ENCODE results near the gene AFMID.
"Not testable (repeated sequence)": the region's sequence is repeated elsewhere in the genome, so short reads cannot be mapped to it uniquely, and the experiment has no call there.

The AFMID gene

DNA sequence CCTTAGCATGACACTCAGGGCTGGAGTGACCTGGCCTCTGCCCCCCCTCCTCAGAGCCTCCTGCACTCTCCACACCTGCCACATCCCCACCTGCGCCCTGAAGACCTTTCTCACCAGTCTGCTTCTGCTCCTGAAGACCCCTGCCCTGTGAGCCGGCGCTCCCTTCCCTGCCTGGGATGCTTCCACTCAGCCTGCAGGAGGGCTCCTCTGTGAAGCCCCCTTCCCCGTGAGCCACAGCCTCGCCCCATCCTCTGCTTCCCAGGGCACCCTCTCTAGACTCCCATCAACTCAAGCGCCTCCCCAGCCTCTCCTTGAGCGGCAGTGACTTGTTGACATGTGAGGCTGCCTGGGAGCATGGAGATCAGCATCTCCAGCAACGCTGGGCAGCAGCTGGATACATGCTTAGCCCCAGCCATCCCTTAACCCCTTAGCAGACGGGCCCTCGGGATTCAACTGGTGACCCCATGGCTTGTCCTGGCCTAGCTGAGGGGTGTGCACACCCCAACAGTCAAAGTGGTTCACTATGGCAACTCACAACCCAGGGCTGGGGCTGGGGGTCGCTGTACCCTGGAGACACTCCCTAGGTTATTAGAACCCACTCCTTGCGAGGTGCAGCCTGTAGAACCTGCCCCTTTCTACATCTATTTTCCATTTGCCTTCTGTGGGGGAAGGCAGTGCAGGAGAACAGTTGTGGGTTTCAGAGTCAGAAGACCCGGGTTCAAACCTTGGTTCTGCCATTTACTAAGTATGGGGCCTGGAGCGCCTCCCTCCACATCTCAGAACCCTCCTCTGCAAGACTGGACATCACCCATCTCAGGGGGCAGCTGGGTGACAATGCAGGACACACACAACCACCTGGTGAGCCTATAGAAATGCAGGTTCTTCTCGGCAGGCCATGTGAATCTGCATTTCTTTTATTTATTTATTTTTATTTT, 65.8 kb downstream of the AFMID start:
- DNase-seq (ENCODE audit: insufficient read length, low spot score), result no peak

DNA sequence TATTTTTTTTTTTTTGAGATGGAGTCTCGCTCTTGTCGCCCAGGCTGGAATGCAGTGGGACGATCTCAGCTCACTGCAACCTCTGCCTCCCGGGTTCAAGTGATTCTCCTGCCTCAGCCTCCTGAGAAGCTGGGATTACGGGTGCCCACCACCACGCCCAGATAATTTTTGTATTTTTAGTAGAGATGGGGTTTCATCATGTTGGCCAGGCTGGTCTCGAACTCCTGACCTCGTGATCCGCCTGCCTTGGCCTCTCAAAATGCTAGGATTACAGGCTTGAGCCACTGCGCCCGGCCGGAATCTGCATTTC, 66.4 kb downstream of the AFMID start:
- DNase-seq (ENCODE audit: insufficient read length, low spot score); FAIRE-seq: not testable (repeated sequence)

More for the DNA sequence above, 65.8 kb downstream of the AFMID start:
- no peak for FAIRE-seq

DNA sequence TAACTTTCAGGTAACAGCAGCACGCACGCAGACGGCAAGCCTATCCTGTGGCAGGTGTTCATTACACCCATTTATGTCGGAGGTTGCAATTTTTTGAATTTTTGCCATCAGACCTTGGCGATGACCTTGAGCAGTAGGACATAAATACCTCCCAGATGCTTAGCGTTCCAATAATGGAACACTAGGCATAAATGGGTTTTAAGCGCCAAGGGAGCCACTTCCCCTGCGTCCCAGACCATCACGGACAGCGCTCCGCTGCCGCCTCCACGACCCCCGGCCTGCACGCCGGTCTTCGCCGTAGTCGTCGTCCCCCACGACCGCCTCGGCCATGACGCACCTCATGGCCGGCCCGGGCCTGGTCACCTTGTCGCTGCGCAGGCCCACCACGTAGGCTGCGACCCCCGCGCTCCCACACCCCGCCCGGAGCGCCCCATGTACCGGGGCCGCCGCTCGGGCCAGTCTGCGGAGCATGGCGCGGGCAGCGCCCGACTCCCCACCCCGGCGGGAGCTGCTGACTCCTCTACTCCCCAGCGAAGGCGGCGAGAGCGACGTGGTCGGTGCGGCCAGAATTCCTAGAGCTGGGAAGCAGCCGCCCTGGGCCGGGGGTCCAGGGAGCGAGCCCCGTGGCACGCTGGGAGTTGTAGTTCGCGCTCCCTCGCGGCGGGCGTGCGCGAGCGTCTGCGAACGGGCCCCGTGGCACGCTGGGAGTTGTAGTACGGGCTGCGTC, 66.9 kb downstream of the AFMID start:
- DNase-seq (ENCODE audit: insufficient read length, low spot score), result no peak
- FAIRE-seq, result peak; percentile 86

DNA sequence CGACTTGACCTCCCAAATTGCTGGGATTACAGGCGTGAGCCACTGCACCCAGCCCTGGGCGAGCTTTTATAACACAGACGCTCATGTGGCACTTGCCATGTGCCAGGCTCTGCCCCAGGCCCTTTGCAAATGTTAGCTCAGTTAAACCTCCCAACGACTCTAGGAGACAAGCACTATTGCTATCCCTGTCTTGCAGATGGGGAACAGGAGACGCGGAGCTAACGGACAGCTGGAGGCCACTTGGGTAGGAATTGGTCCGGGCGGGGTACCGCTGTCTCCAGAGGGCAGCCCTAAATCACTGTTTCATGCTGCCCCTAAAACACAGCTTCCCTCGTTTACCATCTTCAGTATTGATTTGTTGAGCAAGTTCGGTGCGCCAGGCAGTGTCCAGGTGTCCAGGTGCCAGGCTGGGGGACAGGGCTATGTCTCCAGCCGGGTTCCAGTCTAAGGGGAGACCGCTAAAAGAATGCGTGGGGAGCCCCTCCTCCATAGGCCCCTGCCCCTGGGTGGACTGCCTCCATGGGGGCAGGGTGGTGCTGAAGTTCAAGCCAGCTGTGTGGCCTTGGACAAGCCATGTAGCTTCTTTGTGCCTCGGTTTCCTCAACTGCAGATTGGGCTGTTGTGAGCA, 68.0 kb downstream of the AFMID start:
- FAIRE-seq, result no peak
- DNase-seq (ENCODE audit: insufficient read length, low spot score), result no peak

DNA sequence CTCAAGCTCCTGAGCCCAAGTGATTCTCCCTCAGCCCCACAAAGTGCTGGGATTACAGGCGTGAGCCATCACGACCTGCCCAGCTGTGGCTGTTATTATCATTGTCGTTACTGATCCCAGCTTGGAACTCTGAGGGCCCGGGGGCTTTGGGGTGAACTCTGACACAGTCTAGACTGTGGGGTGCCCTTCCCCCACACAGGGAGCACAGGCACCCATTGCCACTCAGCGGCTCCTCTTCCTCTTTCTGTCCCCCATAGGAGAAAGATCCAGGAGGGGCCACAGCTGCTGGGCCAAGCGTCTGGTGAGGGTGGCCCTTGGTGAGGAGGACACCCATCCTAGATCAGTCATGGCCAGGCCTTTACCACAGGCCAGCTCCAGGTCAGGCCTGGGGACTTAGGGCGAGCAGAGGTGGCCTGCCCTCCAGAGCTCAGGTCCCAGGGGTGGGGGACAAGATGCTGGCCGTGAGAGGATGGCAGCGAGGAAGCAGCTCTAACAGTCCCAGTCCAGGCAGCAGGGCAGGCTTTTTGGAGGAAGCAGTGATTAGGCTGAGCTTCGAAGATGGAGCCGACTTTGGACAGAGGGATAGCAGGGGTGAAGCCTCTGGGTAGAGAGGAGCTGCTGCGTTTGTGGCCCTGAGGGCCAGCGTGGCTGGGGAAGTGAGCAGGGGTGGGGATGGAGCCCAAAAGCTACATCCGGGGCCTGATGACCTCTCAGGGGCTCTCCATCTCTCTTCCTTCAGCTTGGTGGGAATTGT, 69.0 kb downstream of the AFMID start:
- no peak for FAIRE-seq
- no peak for DNase-seq (ENCODE audit: insufficient read length, low spot score)

DNA sequence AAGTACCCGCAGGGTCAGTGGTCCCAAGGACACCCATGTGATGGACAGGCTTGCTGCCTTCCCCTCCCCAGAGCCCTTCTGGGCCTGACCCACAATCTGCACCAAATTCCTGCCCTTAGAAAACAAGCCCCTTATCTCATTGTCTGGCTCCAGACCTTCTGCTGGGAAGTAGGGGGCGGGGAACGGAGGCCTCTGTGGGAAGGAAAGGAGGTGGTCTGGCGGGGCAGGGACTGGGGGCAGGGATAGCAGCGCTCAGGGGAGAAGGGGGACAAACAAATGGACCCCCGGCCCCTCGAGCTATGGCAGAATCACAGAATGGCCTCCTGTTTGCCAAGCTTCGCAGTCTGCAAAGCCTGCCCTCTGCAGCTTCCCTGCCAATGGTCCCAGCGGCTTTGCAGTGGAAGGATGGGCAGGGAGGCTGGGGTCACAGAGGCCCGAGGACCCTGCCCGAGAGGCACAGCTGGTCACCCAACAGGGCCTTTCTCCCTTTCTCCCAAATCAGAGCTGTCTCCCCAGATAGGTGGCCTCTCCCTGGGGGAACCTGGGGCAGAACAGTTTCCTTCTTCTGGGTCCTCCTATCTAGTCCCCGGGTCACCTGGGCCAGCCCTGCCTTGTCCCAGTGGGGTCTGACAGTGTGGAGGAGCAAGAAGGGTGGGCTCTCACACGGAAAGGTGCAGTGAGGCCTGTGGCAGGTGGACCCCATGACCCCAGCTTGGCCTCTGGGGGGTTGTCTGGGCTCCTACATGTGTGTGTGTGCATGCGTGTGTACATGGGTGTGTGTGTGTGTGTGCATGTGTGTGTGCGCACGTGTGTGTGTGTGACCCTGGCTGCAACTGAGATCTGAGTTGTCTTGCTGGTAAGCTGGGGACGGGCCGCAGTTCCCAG, 69.8 kb downstream of the AFMID start:
- FAIRE-seq (no peak), DNase-seq (ENCODE audit: insufficient read length, low spot score) (no peak)
